ENCODE measurements around the gene ABHD13. TPM values are rescaled to one million over a fixed set of nuclear protein-coding genes. Genes with fewer than 3 reads are reported as not detected.

The ABHD13 gene
- total RNA-seq, 2 donors from 2014 or later: 8.0 to 10.2 TPM

- no peaks in the 10 kb centered on the region for H3K27me3 Mint-ChIP-seq (ENCODE audit: insufficient read depth)
Measured at GRCh38 chr13:108272333-108272732, 54.1 kb downstream of the ABHD13 start.

GRCh38 chr13:108273429-108274118 is 55.4 kb downstream of the ABHD13 start:
- no peak overlapping the region for H3K27ac Mint-ChIP-seq
- no peak overlapping the region for H3K27ac ChIP-seq (ENCODE audit: low read depth, low read length)
- H3K4me3 Mint-ChIP-seq: no peak overlapping the region
- no peaks in the 10 kb centered on the region for H3K27me3 ChIP-seq (ENCODE audit: control insufficient read depth, insufficient read depth, low read length, poor library complexity, severe bottlenecking)
- H3K27me3 Mint-ChIP-seq (ENCODE audit: insufficient read depth): no peaks in the 10 kb centered on the region
- no peak overlapping the region for H3K4me3 ChIP-seq (ENCODE audit: low read length)
- H3K36me3 ChIP-seq (ENCODE audit: control insufficient read depth, insufficient read depth, low read length): no peaks in the 10 kb centered on the region
- TF ChIP-seq CTCF (conservative IDR thresholded peaks at IDR 0.05): no peak
- peaks cover 2% of the 10 kb centered on the region for H3K4me1 Mint-ChIP-seq
- H3K36me3 Mint-ChIP-seq (ENCODE audit: low read depth): no peaks in the 10 kb centered on the region
- DNase-seq: no peak
- no peaks in the 10 kb centered on the region for H3K9me3 ChIP-seq (ENCODE audit: control insufficient read depth, low read length)
- H3K4me1 ChIP-seq (ENCODE audit: control insufficient read depth, insufficient read depth, low read length): no peaks in the 10 kb centered on the region
- no peaks in the 10 kb centered on the region for H3K9me3 Mint-ChIP-seq
- no peak overlapping the region for H3K9ac ChIP-seq (ENCODE audit: extremely low read depth, low read length, poor library complexity, severe bottlenecking)
- 85% methylated on average over 5 of the region's 5 CpGs; no CpG with 5 or more reads in 1 of the 2 experiments for WGBS, 2 experiments (ENCODE audit: insufficient coverage in 1 of 2, insufficient read length in 1 of 2)

More at GRCh38 chr13:108272333-108272732, 54.1 kb downstream of the ABHD13 start:
- Mint-ChIP-seq H3K36me3 (ENCODE audit: low read depth) (peaks cover 2% of the 10 kb centered on the region), H3K4me3 (no peak overlapping the region), H3K27ac (no peak overlapping the region), H3K4me1 (peaks cover 2% of the 10 kb centered on the region), H3K9me3 (no peaks in the 10 kb centered on the region)
- H3K4me3 ChIP-seq (ENCODE audit: low read length): no peak overlapping the region
- no peak for DNase-seq
- no peaks in the 10 kb centered on the region for H3K36me3 ChIP-seq (ENCODE audit: control insufficient read depth, insufficient read depth, low read length)
- no peak overlapping the region for H3K27ac ChIP-seq (ENCODE audit: low read depth, low read length)
- H3K27me3 ChIP-seq (ENCODE audit: control insufficient read depth, insufficient read depth, low read length, poor library complexity, severe bottlenecking): no peaks in the 10 kb centered on the region
- no peak overlapping the region for H3K9ac ChIP-seq (ENCODE audit: extremely low read depth, low read length, poor library complexity, severe bottlenecking)
- H3K9me3 ChIP-seq (ENCODE audit: control insufficient read depth, low read length): no peaks in the 10 kb centered on the region
- TF ChIP-seq CTCF (conservative IDR thresholded peaks at IDR 0.05): no peak
- no peaks in the 10 kb centered on the region for H3K4me1 ChIP-seq (ENCODE audit: control insufficient read depth, insufficient read depth, low read length)

GRCh38 chr13:108274718-108275117 is 56.5 kb downstream of the ABHD13 start:
- Histone ChIP-seq H3K27me3 (ENCODE audit: control insufficient read depth, insufficient read depth, low read length, poor library complexity, severe bottlenecking) (no peaks in the 10 kb centered on the region), H3K9ac (ENCODE audit: extremely low read depth, low read length, poor library complexity, severe bottlenecking) (no peak overlapping the region), H3K9me3 (ENCODE audit: control insufficient read depth, low read length) (no peaks in the 10 kb centered on the region), H3K4me1 (ENCODE audit: control insufficient read depth, insufficient read depth, low read length) (no peaks in the 10 kb centered on the region), H3K27ac (ENCODE audit: low read depth, low read length) (no peak overlapping the region), H3K4me3 (ENCODE audit: low read length) (no peak overlapping the region), H3K36me3 (ENCODE audit: control insufficient read depth, insufficient read depth, low read length) (no peaks in the 10 kb centered on the region)
- no peaks in the 10 kb centered on the region for H3K36me3 Mint-ChIP-seq (ENCODE audit: low read depth)
- H3K27me3 Mint-ChIP-seq (ENCODE audit: insufficient read depth): no peaks in the 10 kb centered on the region
- DNase-seq: no peak
- TF ChIP-seq CTCF (conservative IDR thresholded peaks at IDR 0.05): no peak
- no peak overlapping the region for H3K4me3 Mint-ChIP-seq
- H3K27ac Mint-ChIP-seq: no peak overlapping the region
- H3K9me3 Mint-ChIP-seq: no peaks in the 10 kb centered on the region
- peaks cover 2% of the 10 kb centered on the region for H3K4me1 Mint-ChIP-seq

Measured in endodermal cell (in vitro differentiated cells).